Measurements from ENCODE around the gene DNAJC18.
A peak's percentile ranks its signal among the peaks of the same experiment; 100 is the strongest.

DNAJC18 gene

GRCh38 chr5:139385061-139386049 is 54.0 kb downstream of the DNAJC18 start:
- DNase-seq: peak; percentile 56

- no peak for DNase-seq
Measured at GRCh38 chr5:139384591-139385051, 54.7 kb downstream of the DNAJC18 start.

GRCh38 chr5:139383993-139384590 is 55.2 kb downstream of the DNAJC18 start:
- DNase-seq: no peak

- DNase-seq: peak; percentile 50
Measured at GRCh38 chr5:139383275-139383992, 55.9 kb downstream of the DNAJC18 start, which contains the start of gene SLC23A1. SLC23A1 (minus strand) TSS chr5:139383297; CDS start chr5:139383253, 44 bp downstream.

- DNase-seq: no peak
Measured at GRCh38 chr5:139382807-139383206, 56.5 kb downstream of the DNAJC18 start.

- no peak for DNase-seq
Measured at GRCh38 chr5:139381837-139382761, 57.2 kb downstream of the DNAJC18 start.

GRCh38 chr5:139379626-139380449 is 59.5 kb downstream of the DNAJC18 start:
- DNase-seq: no peak

DNA sequence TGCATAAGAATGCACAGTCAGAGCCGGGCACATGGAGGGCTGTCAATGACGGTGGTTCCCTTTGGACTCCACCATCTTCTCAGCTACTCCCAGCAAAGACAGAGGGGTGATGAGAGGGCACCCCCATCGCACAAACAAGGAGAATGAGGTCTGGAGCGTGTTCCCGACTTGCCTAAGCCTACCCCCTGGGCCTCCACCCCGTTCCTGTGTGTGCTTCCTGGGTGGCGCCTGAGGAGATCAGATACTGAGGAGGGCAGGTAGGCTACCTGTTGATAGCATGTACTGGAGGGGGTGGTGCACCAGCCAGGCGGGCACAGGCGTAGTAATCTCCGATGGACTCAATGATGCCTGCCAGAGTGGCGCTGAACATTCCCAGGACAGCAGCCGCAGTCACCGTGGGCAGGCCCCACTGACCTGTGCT is 60.4 kb downstream of the DNAJC18 start:
- no peak for DNase-seq

DNA sequence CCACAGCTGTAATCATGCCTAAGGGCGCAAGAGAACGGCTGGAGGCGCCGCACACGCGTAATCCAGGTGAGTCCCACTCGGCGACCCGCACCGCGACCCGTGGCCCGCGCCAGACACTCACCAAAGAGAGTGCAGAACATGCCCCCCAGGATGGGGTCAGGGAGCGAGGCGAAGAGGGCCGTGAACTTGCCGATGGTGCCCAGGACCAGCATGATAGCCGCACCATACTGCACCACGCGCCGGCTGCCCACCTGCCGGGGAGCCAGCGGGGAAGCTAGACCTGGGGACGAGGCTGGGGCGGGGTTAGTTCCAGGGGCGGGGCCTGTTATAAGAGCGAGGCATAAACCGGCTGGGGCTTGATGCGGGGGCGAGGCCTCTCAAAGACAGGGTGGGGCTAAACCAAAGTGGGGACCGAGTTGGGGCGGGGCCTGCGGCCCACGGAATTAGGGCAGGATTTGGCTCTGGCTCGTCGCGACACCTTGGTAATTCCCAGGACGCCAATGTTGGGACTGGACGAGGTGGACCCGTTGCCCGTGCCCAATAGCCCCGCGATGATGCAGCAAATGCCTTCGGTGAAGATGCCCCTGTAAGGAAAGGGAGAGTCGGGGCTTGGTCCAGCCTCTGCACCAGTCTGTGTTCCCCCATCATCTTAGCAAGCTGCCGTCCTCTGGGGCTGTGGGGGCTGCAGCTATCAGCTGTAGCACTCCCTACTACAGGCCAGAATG is 61.1 kb downstream of the DNAJC18 start:
- DNase-seq: no peak

DNA sequence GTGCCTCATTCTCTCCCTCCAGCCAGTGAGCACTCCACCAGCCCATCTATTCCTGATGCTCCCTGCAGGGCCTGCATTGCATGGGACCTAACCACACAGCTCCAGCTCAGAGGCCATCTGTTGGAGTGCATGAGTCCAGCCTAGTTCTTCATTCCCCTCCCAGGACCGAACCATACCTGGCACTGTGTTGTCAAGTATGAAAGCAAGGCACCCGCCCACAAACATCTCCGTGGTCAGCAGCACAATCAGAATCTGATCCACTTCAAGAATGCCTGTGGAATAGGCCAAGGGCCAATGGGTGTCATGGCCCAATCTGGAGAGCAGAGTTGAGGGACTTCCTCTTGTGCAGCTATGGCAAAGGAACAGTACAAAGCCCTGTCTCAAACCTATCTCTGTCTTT is 62.1 kb downstream of the DNAJC18 start:
- no peak for DNase-seq

DNA sequence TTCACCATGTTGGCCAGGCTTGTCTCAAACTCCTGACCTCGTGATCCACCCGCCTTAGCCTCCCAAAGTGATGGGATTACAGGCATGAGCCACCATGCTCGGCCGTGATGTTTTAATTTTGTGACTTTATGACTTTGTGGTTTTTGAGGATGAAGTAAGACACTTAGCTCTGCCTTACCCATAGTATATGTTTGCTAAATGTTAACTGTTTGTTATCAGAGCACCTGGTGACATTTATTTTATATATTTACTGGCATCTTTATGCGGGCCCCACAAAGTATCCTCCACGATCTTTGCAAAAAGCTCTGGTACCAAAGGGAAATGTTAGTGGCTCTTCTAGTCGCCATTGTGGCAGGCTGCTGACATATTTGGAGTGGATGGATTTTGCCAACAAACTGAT is 63.0 kb downstream of the DNAJC18 start:
- no peak for DNase-seq

- DNase-seq: no peak
Measured at GRCh38 chr5:139374909-139375308, 64.4 kb downstream of the DNAJC18 start.

- DNase-seq: no peak
Measured at GRCh38 chr5:139371482-139372435, 67.6 kb downstream of the DNAJC18 start.

- DNase-seq: no peak
Measured at GRCh38 chr5:139369181-139369580, 70.1 kb downstream of the DNAJC18 start.

- DNase-seq: peak; percentile 52
Measured at GRCh38 chr5:139368613-139369012, 70.7 kb downstream of the DNAJC18 start.

DNA sequence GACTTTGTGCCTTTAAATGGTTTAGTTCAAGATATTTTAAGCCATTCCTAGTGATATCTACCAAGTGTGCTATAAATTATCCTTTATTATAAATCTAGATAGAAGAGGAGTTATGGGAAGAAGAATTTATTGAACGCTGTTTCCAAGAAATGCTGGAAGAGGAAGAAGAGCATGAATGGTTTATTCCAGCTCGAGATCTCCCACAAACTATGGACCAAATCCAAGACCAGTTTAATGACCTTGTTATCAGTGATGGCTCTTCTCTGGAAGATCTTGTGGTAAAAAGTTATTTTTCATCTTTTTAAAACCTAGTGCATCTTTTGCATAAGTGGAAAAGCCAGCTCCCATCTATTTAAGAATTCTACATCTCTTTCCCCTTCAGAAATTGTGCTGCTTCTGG is 74.9 kb downstream of the DNAJC18 start:
- DNase-seq: no peak

DNA sequence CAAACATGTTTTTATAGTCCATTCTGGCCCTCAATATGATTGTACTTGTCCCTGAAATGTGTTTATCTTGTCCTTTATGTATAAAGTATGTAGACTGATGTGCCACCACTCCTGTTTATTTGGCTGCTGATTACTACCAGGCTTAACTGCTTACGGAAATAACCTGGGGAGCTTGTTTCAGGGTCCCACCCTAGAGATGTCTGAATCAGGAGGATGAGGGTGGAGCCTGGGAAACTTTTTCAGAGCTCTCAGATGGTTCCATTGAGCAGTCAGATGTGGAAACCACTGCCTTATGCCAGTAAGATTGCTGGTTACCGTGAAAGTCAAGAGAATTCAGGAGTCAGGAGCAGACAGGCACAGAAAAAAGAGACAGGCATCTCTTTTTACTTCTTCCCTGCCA is 75.4 kb downstream of the DNAJC18 start:
- no peak for DNase-seq

GRCh38 chr5:139361835-139362429 is 77.4 kb downstream of the DNAJC18 start:
- no peak for DNase-seq

DNA sequence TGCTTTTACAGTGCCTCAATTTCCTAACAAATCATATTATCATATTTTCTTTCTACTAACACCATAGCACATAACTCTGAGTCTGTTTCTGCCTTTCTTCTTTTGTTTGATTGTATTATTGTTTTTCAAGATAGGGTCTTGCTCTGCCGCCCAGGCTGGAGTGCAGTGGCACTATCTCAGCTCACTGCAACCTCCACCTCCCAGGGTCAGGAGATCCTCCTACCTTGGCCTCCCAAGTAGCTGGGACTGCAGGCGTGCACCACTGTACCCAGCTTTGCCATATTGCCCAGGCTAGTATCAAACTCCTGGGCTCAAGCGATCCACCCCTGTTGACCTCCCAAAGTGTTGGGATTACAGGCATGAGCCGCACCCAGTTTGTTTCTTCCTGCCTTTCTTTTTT is 78.9 kb downstream of the DNAJC18 start:
- no peak for DNase-seq
